Kidney capillary endothelial cell (primary cell): ENCODE results near the gene SUSD5.
"Not testable (repeated sequence)": the region's sequence is repeated elsewhere in the genome, so short reads cannot be mapped to it uniquely, and the experiment has no call there.

Experiments used
- DNase-seq: peaks from one replicate; pipeline ENCODE4 v3.0.0-alpha.2; 2018; ENCODE audit warnings: low spot score

The SUSD5 gene

DNA sequence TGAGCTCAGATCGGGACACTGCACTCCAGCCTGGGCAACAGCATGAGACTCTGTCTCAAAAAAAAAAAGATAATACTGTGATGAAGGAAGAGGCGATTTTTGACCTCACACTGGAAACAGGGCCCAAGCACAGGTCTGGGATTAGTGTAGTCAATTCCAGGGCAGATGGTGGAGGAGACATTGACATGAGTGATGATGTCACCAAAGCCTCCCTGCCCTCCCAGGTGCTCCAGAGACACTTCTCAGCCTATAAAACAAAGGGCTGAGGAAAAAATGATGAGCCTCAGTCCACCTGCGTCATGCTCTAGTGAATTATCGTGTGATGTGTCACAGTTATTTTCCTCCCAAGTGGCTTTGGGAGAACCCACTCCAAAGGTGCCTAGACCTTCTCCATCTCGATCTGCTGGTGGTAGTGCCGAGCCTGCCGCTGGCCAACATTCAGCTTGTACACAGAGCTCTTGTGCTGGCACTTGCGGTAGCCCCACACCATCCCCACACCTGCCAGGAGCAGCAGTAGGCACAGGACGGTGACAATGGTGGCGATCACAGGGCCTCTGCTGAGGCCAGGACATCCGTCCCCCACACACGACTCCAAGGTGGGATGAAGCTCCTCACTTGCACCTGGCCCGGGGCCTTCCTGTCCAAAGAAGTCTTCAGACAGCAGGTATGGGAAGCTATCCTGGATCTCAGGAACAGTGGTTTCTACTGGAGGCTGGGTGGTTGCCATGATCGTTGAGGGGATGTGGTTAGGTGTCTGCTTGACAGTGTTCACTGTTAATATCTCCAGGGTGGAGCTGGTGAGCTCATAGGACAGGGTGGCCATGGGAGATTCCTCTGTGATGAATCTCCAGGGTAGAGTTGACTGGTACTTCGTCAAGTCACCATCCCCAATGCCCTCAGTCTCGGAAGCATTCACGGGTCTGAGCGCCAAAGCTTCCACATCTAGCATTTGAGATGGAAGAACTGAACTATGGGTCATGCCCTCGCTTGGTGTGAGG lies 65.9 kb downstream of the SUSD5 start:
- DNase-seq = no peak

- DNase-seq = no peak
These were observed 69.3 kb downstream of the SUSD5 start for GRCh38 chr3:33149342-33149741.

- no peak for DNase-seq
These were observed 71.7 kb downstream of the SUSD5 start for GRCh38 chr3:33146791-33147445.

GRCh38 chr3:33145901-33146580 lies 72.6 kb downstream of the SUSD5 start:
- no peak for DNase-seq

- no peak for DNase-seq
These were observed 73.2 kb downstream of the SUSD5 start for GRCh38 chr3:33145221-33145900.

DNA sequence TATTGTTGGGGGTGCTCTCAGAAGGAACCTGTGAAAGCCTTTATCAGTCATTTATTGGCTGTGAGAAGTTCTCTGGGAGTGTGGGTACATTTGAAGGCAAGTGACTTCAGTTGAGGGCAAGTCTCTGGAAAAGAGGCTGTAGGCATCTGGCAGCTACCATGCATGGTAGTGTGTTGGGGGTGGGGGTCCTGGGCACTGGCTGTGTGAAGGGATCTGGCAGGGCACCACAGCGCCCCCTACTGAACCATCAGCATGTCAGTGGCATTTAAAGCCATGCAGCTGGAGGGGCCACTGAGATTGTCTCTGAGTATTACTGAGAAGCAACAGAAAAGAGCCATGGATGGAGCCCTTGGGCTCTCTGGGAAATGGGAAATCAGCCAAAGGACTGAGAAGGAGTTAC lies 74.2 kb downstream of the SUSD5 start:
- no peak for DNase-seq

DNA sequence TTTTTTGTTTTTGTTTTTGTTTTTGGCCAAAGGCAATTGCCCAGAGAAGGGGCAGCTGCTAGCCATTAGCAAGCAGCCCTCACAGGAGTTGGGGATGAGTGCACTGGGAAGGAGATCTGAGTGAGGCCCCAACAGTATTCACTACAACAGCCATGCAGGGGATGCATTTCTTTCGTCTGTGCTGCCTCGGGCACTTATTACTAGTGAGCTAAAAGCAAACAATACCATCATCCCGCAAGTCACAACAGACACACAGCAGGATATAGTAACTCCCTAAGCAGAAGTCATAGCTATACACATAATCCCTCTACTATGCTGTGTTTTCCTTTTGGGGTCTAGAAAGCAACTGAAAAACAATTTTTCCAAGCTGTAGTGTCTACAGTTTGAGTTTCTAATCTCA lies 77.6 kb downstream of the SUSD5 start:
- no peak for DNase-seq

- DNase-seq = no peak
These were observed 78.6 kb downstream of the SUSD5 start for GRCh38 chr3:33139996-33140395.

DNA sequence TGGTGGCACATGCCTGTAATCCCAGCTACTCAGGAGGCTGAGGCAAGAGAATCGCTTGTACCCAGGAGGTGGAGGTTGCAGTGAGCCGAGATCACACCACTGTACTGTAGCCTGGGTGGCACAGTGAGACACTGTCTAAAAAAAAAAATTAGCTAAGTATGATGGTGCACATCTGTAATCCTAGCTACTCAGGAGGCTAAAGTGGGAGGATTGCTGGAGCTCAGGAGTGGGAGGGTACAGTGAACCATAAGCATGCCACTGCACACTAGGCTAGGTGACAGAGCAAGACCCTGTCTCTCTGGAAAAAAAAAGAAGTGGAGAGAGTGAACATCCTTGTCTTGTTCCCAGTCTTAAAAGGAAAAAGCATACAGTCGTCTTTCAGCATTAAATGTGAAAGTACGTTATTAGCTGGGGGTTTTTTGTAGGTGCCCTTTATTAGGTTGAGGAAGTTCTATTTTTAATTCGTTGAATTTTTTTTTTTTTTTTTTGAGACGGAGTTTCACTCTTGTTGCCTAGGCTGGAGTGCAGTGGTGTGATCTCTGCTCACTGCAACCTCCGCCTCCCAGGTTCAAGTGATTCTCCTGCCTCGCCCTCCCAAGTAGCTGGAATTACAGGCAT lies 79.5 kb downstream of the SUSD5 start:
- not testable (repeated sequence) for DNase-seq

DNA sequence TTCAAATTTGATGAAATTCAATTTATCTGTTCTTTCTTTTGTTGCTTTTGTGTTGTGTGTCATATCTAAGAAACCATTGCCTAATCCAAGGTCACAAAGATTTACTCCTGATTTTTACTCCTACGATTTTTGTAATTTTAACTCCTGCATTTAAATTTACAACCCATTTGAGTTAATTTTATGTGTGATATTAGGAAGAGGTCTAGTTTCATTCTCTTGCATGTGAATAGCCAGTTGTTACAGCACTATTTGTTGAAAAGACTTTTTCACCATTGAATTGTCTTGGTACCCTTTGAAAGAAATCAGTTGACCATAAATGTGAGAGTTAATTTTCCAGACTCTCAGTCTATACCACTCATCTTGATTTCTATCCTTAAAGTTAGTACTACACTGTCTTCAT lies 80.9 kb downstream of the SUSD5 start:
- no peak for DNase-seq

GRCh38 chr3:33134026-33134625 lies 84.5 kb downstream of the SUSD5 start:
- peak; percentile 78 for DNase-seq

GRCh38 chr3:33132019-33132360 lies 86.6 kb downstream of the SUSD5 start:
- DNase-seq = no peak

DNA sequence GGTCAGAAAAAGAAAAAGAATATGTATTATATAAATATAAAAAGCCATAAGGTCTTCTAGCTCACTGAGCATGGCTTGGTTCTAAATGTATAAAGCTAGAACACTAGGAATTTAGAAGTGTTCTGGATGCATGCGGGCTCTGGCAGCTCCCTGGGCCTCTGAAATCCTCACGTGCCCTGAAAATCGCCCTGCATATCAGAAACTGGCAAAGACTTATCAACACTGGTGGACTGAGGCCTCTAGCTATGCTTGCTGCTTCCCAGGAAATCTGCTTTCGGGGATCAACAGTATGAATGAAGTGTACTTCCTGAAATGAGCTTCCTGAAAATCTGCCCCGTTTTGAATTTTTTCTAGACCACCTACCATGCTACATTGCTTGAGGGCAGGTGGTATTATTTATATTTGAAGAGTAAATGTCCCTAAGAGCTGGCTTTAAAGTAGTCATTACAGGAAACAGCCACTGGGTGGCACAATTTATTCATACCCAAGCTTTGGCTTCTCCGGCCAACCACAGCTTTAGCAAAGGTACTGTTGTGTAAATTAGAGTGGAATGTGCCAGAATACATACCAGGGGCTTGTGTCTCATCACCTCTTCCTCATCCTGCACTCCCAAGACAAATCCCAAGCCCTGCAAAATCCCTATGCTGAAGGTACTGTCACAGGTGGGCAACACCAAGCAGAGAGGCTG lies 87.1 kb downstream of the SUSD5 start:
- peak; percentile 50 for DNase-seq

DNA sequence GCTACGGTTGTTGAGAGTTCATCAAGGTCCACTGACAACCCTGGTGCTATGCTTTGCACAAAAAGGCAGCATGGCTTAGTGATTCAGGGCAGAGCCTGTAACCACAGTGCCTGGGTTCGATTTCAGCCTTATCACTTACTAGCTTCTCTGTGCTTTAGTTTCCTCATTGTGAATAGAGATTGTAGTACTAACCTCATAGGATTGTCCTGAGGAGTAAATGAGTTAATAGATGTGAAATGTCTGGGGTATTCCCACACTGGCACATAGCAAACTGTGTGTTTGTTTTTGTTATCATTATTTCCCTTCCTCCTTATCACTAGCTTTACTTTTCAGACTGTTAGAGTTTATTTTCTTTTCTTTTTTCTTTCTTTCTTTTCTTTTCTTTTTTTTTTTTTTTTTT lies 88.5 kb downstream of the SUSD5 start:
- DNase-seq = no peak

DNA sequence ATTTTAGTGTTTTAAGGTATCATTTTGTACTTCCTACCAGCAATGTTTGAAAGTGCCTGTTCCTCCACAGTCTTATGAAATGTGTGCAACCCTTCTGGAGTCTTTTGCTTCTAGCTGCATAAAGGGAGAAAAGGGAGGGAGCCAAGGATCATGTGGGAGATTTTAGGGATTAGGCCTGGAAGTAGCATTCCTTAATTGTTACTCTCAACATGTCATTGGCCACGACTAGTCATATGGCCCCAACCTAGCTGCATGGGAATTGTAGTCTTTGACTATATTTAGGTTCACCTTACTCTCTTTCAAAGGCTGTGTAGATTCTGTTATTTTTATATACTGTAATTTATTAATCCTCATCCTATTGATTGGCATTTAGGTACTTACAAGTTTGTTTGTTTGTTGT lies 89.9 kb downstream of the SUSD5 start:
- no peak for DNase-seq

DNA sequence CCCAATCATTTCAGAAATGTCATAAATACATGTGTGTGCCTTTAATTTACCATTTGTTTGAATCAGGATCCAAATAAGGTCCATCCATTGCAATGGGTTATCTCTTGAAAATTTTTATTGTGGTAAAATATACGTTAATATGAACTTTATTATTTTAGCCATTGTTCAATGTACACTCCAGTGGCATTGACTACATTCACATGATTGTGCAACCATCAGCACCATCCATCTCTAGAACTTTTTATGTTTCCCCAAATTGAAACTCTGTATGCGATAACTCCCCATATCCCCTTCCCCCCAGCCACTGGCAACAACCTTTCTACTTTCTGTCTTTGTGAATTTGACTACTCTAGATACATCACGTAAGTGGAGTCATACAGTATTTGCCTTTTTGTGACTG lies 92.8 kb downstream of the SUSD5 start:
- DNase-seq = no peak

- no peak for DNase-seq
These were observed 94.0 kb downstream of the SUSD5 start for GRCh38 chr3:33124638-33125037.

DNA sequence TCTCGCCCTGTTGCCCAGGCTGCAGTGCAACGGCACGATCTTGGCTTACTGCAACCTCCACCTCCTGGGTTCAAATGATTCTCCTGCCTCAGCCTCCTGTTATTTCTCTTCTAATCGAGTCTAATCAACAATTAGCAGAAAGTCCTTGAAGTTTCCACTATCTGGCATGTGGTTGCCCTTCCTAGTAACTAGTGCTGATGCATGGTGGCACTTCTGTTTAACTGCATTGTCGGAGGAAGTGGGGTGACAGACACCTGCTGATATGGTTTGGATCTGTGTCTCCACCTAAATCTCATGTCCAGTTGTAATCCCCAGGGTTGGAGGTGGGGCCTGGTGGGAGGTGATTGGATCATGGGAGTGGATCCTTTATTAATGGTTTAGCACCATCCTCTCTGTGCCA lies 95.6 kb downstream of the SUSD5 start:
- DNase-seq = no peak

DNA sequence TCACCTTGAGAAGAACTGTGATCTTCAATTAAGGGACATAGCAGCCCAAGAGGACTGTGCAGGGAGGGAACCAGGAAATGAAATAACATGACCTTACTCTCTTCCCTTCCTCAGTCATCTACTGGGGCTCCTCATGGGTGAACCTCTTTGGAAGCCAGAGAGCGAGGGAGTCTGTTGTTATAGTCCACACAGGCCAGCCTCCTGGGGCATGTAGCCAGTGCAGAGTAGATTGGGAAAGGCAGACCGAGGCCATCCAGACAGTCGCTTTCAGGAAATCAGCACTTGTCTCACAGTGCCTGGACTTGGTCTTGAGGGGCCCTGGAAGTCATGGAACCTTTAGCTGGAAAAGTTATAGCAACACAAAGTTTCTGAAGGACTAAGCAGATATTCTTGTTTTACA lies 98.7 kb downstream of the SUSD5 start:
- no peak for DNase-seq

- DNase-seq = no peak
These were observed 101.1 kb downstream of the SUSD5 start for GRCh38 chr3:33117461-33117860.
